Osteocyte (in vitro differentiated cells): ENCODE data around the gene POC1A. TPM values are rescaled to one million over a fixed set of nuclear protein-coding genes. Genes with fewer than 3 reads are reported as not detected.
"Not testable (repeated sequence)": the region's sequence is repeated elsewhere in the genome, so short reads cannot be mapped to it uniquely, and the experiment has no call there.

Experiments
- DNase-seq: peaks from one replicate; pipeline ENCODE4 v3.0.0; 2021; ENCODE audit warnings: mixed read lengths; ENCODE audit not compliant: unreplicated experiment; ENCODE audit errors: extremely low spot score
- H3K27ac Mint-ChIP-seq: one replicate; pipeline ENCODE4 v1.8.0; 2021; ENCODE audit warnings: mild to moderate bottlenecking, mixed read lengths; ENCODE audit not compliant: unreplicated experiment
- H3K27me3 Mint-ChIP-seq: one replicate; pipeline ENCODE4 v1.8.0; 2021; ENCODE audit warnings: mixed read lengths; ENCODE audit not compliant: unreplicated experiment
- H3K36me3 Mint-ChIP-seq: one replicate; pipeline ENCODE4 v1.8.0; 2021; ENCODE audit warnings: mixed read lengths; ENCODE audit not compliant: unreplicated experiment
- H3K4me1 Mint-ChIP-seq: one replicate; pipeline ENCODE4 v1.8.0; 2021; ENCODE audit warnings: mixed read lengths; ENCODE audit not compliant: unreplicated experiment
- H3K4me3 Mint-ChIP-seq: one replicate; pipeline ENCODE4 v1.8.0; 2021; ENCODE audit warnings: mild to moderate bottlenecking, moderate library complexity, mixed read lengths; ENCODE audit not compliant: unreplicated experiment
- H3K9me3 Mint-ChIP-seq: one replicate; pipeline ENCODE4 v1.8.0; 2021; ENCODE audit warnings: mixed read lengths; ENCODE audit not compliant: unreplicated experiment
- CTCF ChIP-seq: fragments of 200-600 bp; sonication (generic); IDR thresholded peaks from 2 replicates; pipeline ENCODE4 v1.5.0; 2021; ENCODE audit warnings: antibody characterized with exemption, mild to moderate bottlenecking, moderate library complexity
- total RNA-seq: library from RNA; stranded (reverse); gene quantifications from 2 replicates; pipeline ENCODE4 v1.2.1, GENCODE V29; 2021

The POC1A gene
- total RNA-seq, 1 donor from 2014 or later = 5.1 TPM

DNA sequence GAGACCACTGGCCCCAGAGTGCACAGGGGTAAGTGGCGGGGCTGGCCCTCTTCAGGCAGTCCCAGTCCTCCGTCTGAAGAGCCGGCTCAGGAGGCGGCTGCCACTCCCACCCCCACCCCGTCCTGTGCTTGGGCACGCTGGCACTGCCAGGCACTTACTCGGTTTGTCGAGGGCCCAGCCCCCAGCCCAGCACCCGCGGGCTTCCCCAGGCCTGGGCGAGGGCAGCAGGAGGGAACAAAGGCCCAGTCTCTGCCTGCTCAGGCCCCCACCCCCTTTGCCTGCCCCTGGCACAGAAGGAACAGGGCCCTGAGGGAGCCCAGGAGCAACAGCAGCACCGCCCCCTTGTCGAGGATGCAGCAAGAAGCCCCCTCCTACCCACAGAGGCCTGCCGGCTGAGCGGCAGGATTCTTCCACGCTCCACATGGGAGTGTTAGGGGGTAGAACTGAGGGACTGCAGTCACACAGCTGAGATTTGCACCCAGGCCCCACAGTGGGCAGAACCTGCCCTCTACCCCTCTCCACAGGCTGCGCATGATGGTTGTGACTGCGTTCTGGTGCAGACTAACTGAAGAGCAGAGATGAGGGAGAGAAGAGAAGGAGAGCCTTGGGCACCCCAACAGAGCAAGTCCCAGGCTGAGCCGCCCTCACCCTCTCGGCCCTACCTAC, 106.8 kb downstream of the POC1A start:
- peaks cover 68% of the 10 kb centered on the region for H3K4me1 Mint-ChIP-seq
- no peaks in the 10 kb centered on the region for H3K27me3 Mint-ChIP-seq
- no peak for TF ChIP-seq CTCF
- no peak for DNase-seq
- H3K36me3 Mint-ChIP-seq = peaks cover 14% of the 10 kb centered on the region
- H3K27ac Mint-ChIP-seq = peak overlapping the region; percentile 98
- no peak overlapping the region for H3K4me3 Mint-ChIP-seq
- no peaks in the 10 kb centered on the region for H3K9me3 Mint-ChIP-seq

DNA sequence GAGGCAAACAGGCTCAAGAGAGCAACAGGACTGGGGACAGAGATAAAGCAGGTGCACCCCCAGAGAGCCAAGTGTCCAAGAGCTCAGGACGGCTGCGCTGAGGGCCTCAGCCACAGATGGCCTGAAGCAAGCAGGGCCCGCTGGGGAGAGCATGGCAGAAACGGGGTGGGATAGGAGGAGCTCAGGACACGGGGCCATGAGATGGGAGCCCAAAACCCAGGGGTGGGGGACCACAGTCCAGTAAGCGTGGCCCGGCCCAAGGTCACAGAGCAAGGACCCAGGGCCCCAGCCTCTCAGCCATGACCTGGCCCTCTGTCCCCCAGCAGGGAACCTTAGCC, 107.4 kb downstream of the POC1A start:
- Mint-ChIP-seq H3K9me3 (no peaks in the 10 kb centered on the region), H3K4me3 (peak overlapping the region; percentile 63), H3K27ac (peak overlapping the region; percentile 98), H3K36me3 (peaks cover 14% of the 10 kb centered on the region), H3K27me3 (no peaks in the 10 kb centered on the region), H3K4me1 (peaks cover 67% of the 10 kb centered on the region)
- TF ChIP-seq CTCF = no peak
- no peak for DNase-seq

GRCh38 chr3:52046186-52046901, 107.9 kb downstream of the POC1A start:
- Mint-ChIP-seq H3K9me3 (no peaks in the 10 kb centered on the region), H3K27ac (peak overlapping the region; percentile 98), H3K36me3 (peaks cover 14% of the 10 kb centered on the region), H3K4me3 (peak overlapping the region; percentile 63), H3K4me1 (peaks cover 65% of the 10 kb centered on the region), H3K27me3 (no peaks in the 10 kb centered on the region)
- no peak for TF ChIP-seq CTCF
- peak; percentile 94 for DNase-seq

DNA sequence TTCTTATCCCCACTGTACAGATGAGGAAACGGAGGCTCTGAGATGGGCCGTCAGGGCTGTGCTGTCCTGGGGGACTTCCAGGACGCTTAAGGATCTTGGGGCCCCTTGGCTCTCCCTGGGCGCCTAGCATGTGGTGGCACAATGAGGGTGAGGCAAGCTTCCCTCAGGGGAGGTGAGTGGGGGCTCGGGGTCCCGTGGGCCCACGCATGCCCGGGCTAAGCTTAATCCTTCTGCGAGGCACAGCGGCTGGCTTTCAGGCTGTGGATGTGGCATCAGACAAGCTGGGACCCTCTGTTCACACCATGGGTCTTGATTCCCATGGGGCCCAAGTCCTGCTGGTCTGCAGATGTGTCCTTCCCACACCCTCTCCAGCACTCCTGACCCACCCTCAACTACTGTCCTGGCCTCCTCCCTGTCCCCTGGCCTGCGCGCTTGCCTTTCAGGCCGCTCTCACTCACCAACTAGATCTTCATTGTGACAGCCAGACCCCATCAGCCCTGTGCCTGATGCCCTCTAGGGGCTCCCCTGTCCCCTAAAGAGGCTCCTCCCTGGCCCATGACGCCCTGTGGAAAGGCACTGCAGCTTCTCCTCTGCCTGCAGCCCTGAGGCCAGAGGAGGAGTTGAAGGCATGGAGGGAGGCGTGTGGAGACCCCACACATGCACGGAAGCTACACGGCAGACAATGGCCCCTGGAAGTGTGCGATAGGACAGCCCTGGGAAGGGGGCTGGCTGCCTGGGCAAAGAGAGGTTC, 109.2 kb downstream of the POC1A start:
- no peak overlapping the region for H3K4me3 Mint-ChIP-seq
- peak overlapping the region; percentile 89 for H3K27ac Mint-ChIP-seq
- no peak for TF ChIP-seq CTCF
- peaks cover 71% of the 10 kb centered on the region for H3K4me1 Mint-ChIP-seq
- no peak for DNase-seq
- no peaks in the 10 kb centered on the region for H3K9me3 Mint-ChIP-seq
- peaks cover 5% of the 10 kb centered on the region for H3K36me3 Mint-ChIP-seq
- H3K27me3 Mint-ChIP-seq = no peaks in the 10 kb centered on the region

DNA sequence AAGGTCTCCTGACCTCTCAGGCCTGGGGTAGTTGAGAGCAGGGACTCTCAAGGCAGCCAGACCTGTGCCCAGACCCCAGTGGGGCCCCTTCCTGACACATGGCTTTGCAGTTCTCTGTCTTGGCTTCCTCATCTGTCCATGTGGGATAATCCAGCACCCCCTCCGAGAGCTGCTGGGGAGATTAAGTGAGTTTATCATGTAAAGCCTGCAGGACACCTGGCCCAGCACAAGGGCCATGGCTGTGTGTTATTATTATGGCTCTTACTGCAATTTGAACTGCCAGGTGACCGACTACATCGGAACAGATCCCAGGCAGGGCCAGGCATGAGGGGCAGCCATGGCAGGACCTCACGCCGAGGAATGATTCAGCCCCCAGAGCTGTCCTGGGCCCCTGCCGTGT, 110.5 kb downstream of the POC1A start:
- no peak for DNase-seq
- H3K27ac Mint-ChIP-seq = peak overlapping the region; percentile 89
- peaks cover 62% of the 10 kb centered on the region for H3K4me1 Mint-ChIP-seq
- TF ChIP-seq CTCF = no peak
- no peaks in the 10 kb centered on the region for H3K36me3 Mint-ChIP-seq
- no peaks in the 10 kb centered on the region for H3K9me3 Mint-ChIP-seq
- no peak overlapping the region for H3K4me3 Mint-ChIP-seq
- no peaks in the 10 kb centered on the region for H3K27me3 Mint-ChIP-seq

- not testable (repeated sequence) for H3K36me3 Mint-ChIP-seq, H3K4me3 Mint-ChIP-seq, H3K27ac Mint-ChIP-seq, DNase-seq, H3K27me3 Mint-ChIP-seq, H3K9me3 Mint-ChIP-seq
- H3K4me1 Mint-ChIP-seq = peaks cover 55% of the 10 kb centered on the region
Observed at GRCh38 chr3:52043039-52043438, 111.2 kb downstream of the POC1A start.
